Ishikawa (cell line): ENCODE measurements around the gene SYMPK.

Experiments
- CEBPB ChIP-seq: IDR thresholded peaks from 2 replicates; pipeline ENCODE4 v1.6.1; 2012
- EGR1 ChIP-seq: IDR thresholded peaks from 2 replicates; pipeline ENCODE4 v1.6.1; 2012
- EP300 ChIP-seq: IDR thresholded peaks from 2 replicates; pipeline ENCODE4 v1.6.1; 2012; ENCODE audit warnings: borderline replicate concordance
- FOXM1 ChIP-seq: IDR thresholded peaks from 2 replicates; pipeline ENCODE4 v1.6.1; 2012; ENCODE audit warnings: low read depth, borderline replicate concordance
- MAX ChIP-seq: IDR thresholded peaks from 2 replicates; pipeline ENCODE4 v1.6.1; 2012
- NFIC ChIP-seq: IDR thresholded peaks from 2 replicates; pipeline ENCODE4 v1.6.1; 2012
- RAD21 ChIP-seq: IDR thresholded peaks from 2 replicates; pipeline ENCODE4 v1.6.1; 2012; ENCODE audit warnings: low read depth
- REST ChIP-seq: IDR thresholded peaks from 2 replicates; pipeline ENCODE4 v1.6.1; 2012; ENCODE audit warnings: low read depth, mild to moderate bottlenecking
- TAF1 ChIP-seq: IDR thresholded peaks from 2 replicates; pipeline ENCODE4 v1.6.1; 2012; ENCODE audit warnings: low read depth, mild to moderate bottlenecking
- TCF12 ChIP-seq: IDR thresholded peaks from 2 replicates; pipeline ENCODE4 v1.6.1; 2012; ENCODE audit warnings: low read depth
- TEAD4 ChIP-seq: IDR thresholded peaks from 2 replicates; pipeline ENCODE4 v1.6.1; 2012
- USF1 ChIP-seq: IDR thresholded peaks from 2 replicates; pipeline ENCODE4 v1.6.1; 2012
- YY1 ChIP-seq: IDR thresholded peaks from 2 replicates; pipeline ENCODE4 v1.6.1; 2012; ENCODE audit warnings: low read depth
- ZBTB7A ChIP-seq: IDR thresholded peaks from 2 replicates; pipeline ENCODE4 v1.6.1; 2012; ENCODE audit warnings: low read depth

GRCh38 chr19:45863335-45863839, 440 bp upstream of the SYMPK start:
- TF ChIP-seq TAF1 (no peak), TEAD4 (no peak), RAD21 (no peak), NFIC (no peak), TCF12 (no peak), EGR1 (no peak), YY1 (no peak), MAX (no peak), CEBPB (no peak), ZBTB7A (no peak), FOXM1 (no peak), REST (no peak), EP300 (no peak), USF1 (no peak)
